ENCODE data around the gene BCL2L12. TPM values are rescaled to one million over a fixed set of nuclear protein-coding genes. Genes with fewer than 3 reads are reported as not detected.

The BCL2L12 gene
- total and polyA plus RNA-seq, 2 of the 13 experiments (the other 11 are each of a cell fraction or from before 2014, with no cell fraction given), result 26.8 to 40.8 TPM

DNA sequence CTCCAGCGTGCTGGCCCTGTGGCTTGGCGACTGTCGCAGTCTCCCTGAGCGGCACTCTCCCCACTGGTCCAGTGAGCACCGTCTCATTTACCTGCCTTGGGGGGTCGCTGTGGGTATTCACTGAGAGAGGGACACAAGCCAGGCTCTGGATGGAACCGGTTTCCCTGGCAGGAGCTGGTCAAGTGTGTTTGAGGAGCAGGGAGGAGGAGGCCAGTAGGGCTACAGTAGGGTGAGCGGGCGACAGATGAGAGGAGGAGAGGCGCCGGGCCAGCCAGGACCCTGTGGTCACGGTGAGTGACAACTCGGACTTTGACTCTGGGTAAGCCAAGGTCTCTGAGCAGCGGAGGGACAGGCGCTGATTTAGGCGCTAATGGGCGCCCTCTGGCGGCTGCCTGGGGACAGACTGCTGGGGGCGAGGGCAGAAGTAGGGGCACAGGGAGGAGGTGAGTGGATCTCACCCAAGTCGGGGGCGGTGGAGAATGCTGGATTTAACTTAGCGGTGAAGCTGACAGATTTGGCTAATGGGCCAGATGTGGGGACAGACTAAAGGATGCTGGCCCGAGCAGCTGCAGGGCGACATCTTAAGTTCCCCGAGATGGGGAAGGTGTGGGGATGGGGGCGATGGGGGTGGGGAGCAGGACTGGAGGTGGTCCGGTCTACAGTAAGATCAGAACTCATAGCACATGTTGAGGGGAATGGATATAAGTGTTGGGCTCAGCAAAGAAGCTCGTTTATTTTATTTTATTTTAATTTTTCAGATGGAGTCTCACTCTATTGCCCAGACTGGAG, 6.6 kb downstream of the BCL2L12 start (continued):
- TF ChIP-seq MZF1 (CRISPR knock-in tag; IDR thresholded peaks at IDR 0.05; ENCODE audit: borderline replicate concordance), result no peak
- no peak for TF ChIP-seq EZH2 (conservative IDR thresholded peaks at IDR 0.05; ENCODE audit: low read depth, low read length)
- no peak for TF ChIP-seq ELF1 (CRISPR knock-in tag; IDR thresholded peaks at IDR 0.05)
- no peak for TF ChIP-seq SRSF9 (IDR thresholded peaks at IDR 0.05; ENCODE audit: borderline replicate concordance, insufficient read depth, low read depth, low read length, poor library complexity, severe bottlenecking)
- peak; percentile 69; the same call in 1 of the 2 replicates for TF ChIP-seq ZSCAN21 (CRISPR knock-in tag; IDR thresholded peaks at IDR 0.05; ENCODE audit: borderline replicate concordance)
- TF ChIP-seq, protein P1, sequence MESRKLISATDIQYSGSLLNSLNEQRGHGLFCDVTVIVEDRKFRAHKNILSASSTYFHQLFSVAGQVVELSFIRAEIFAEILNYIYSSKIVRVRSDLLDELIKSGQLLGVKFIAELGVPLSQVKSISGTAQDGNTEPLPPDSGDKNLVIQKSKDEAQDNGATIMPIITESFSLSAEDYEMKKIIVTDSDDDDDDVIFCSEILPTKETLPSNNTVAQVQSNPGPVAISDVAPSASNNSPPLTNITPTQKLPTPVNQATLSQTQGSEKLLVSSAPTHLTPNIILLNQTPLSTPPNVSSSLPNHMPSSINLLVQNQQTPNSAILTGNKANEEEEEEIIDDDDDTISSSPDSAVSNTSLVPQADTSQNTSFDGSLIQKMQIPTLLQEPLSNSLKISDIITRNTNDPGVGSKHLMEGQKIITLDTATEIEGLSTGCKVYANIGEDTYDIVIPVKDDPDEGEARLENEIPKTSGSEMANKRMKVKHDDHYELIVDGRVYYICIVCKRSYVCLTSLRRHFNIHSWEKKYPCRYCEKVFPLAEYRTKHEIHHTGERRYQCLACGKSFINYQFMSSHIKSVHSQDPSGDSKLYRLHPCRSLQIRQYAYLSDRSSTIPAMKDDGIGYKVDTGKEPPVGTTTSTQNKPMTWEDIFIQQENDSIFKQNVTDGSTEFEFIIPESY (CRISPR knock-in tag; IDR thresholded peaks at IDR 0.05), result peak; percentile 45; the same call in 1 of the 2 replicates
- no peak for TF ChIP-seq THYN1 (CRISPR knock-in tag; IDR thresholded peaks at IDR 0.05; ENCODE audit: borderline replicate concordance, low read depth)
- no peak for TF ChIP-seq HDAC6 (IDR thresholded peaks at IDR 0.05; ENCODE audit: low read depth, low read length)
- TF ChIP-seq EEA1 (CRISPR knock-in tag; IDR thresholded peaks at IDR 0.05; ENCODE audit: borderline replicate concordance), result no peak
- TF ChIP-seq, protein P2, sequence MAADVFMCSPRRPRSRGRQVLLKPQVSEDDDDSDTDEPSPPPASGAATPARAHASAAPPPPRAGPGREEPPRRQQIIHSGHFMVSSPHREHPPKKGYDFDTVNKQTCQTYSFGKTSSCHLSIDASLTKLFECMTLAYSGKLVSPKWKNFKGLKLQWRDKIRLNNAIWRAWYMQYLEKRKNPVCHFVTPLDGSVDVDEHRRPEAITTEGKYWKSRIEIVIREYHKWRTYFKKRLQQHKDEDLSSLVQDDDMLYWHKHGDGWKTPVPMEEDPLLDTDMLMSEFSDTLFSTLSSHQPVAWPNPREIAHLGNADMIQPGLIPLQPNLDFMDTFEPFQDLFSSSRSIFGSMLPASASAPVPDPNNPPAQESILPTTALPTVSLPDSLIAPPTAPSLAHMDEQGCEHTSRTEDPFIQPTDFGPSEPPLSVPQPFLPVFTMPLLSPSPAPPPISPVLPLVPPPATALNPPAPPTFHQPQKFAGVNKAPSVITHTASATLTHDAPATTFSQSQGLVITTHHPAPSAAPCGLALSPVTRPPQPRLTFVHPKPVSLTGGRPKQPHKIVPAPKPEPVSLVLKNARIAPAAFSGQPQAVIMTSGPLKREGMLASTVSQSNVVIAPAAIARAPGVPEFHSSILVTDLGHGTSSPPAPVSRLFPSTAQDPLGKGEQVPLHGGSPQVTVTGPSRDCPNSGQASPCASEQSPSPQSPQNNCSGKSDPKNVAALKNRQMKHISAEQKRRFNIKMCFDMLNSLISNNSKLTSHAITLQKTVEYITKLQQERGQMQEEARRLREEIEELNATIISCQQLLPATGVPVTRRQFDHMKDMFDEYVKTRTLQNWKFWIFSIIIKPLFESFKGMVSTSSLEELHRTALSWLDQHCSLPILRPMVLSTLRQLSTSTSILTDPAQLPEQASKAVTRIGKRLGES (CRISPR knock-in tag; IDR thresholded peaks at IDR 0.05; ENCODE audit: borderline replicate concordance), result no peak
- TF ChIP-seq RARG (CRISPR knock-in tag; IDR thresholded peaks at IDR 0.05; ENCODE audit: low read depth), result no peak
- no peak for TF ChIP-seq CCAR2 (optimal IDR thresholded peaks at IDR 0.05; ENCODE audit: low read depth, low read length)
- 0 out of 2 replicates have a peak, but pooled peaks have one; percentile 54 for TF ChIP-seq SOX5 (CRISPR knock-in tag; IDR thresholded peaks at IDR 0.05; ENCODE audit: borderline replicate concordance)
- TF ChIP-seq KLF16 (CRISPR knock-in tag; IDR thresholded peaks at IDR 0.05), result peak in 1 of 2 experiments; percentile 85; a peak in 1 of 4 replicates
- TF ChIP-seq ZNF790 (CRISPR knock-in tag; IDR thresholded peaks at IDR 0.05; ENCODE audit: borderline replicate concordance), result no peak
- TF ChIP-seq, protein P3, sequence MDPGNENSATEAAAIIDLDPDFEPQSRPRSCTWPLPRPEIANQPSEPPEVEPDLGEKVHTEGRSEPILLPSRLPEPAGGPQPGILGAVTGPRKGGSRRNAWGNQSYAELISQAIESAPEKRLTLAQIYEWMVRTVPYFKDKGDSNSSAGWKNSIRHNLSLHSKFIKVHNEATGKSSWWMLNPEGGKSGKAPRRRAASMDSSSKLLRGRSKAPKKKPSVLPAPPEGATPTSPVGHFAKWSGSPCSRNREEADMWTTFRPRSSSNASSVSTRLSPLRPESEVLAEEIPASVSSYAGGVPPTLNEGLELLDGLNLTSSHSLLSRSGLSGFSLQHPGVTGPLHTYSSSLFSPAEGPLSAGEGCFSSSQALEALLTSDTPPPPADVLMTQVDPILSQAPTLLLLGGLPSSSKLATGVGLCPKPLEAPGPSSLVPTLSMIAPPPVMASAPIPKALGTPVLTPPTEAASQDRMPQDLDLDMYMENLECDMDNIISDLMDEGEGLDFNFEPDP (CRISPR knock-in tag; conservative IDR thresholded peaks at IDR 0.05), result no peak
- TF ChIP-seq, protein P4, sequence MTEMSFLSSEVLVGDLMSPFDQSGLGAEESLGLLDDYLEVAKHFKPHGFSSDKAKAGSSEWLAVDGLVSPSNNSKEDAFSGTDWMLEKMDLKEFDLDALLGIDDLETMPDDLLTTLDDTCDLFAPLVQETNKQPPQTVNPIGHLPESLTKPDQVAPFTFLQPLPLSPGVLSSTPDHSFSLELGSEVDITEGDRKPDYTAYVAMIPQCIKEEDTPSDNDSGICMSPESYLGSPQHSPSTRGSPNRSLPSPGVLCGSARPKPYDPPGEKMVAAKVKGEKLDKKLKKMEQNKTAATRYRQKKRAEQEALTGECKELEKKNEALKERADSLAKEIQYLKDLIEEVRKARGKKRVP (CRISPR knock-in tag; IDR thresholded peaks at IDR 0.05), result peak in 1 of 2 experiments; percentile 29; a peak in 1 of 4 replicates
- peak; percentile 82 for TF ChIP-seq ESRRA (CRISPR knock-in tag; IDR thresholded peaks at IDR 0.05; ENCODE audit: low read depth)
- 0 out of 2 replicates have a peak, but pooled peaks have one; percentile 55 for TF ChIP-seq FIP1L1 (IDR thresholded peaks at IDR 0.05; ENCODE audit: borderline replicate concordance, insufficient read depth, low read depth, low read length)

All from HepG2 (cell line).